Measurements from ENCODE around the gene FAM200B.

Gene FAM200B

GRCh38 chr4:15717657-15718416 lies 36.2 kb downstream of the FAM200B start:
- no peak overlapping the region for H3K27ac ChIP-seq (ENCODE audit: low read length)
- H3K9ac ChIP-seq (ENCODE audit: low read length), result no peak overlapping the region
- no peak overlapping the region for H3K4me3 ChIP-seq (ENCODE audit: low read length)
- H2AFZ ChIP-seq (ENCODE audit: low read depth, low read length), result no peak overlapping the region
- no peaks in the 10 kb centered on the region for H3K27me3 ChIP-seq (ENCODE audit: low read depth, low read length)
- H3K79me2 ChIP-seq (ENCODE audit: low read length), result no peaks in the 10 kb centered on the region
- no peaks in the 10 kb centered on the region for H4K20me1 ChIP-seq (ENCODE audit: insufficient read depth, low read length)
- H3K4me1 ChIP-seq (ENCODE audit: low read length), result no peaks in the 10 kb centered on the region
- H3K9me3 ChIP-seq (ENCODE audit: insufficient read depth, low read length), result no peaks in the 10 kb centered on the region
- no peaks in the 10 kb centered on the region for H3K36me3 ChIP-seq (replicated peaks; ENCODE audit: low read depth, low read length)
- no peak overlapping the region for H3K4me2 ChIP-seq (ENCODE audit: low read length)
- no peak for TF ChIP-seq EZH2phosphoT487 (IDR thresholded peaks at IDR 0.05; ENCODE audit: low read depth)
- TF ChIP-seq CTCF (IDR thresholded peaks at IDR 0.05; ENCODE audit: low read depth, low read length), result no peak

- Histone ChIP-seq H3K4me1 (ENCODE audit: low read length) (no peaks in the 10 kb centered on the region), H3K27me3 (ENCODE audit: low read depth, low read length) (no peaks in the 10 kb centered on the region), H3K4me3 (ENCODE audit: low read length) (no peak overlapping the region), H2AFZ (ENCODE audit: low read depth, low read length) (no peak overlapping the region), H3K79me2 (ENCODE audit: low read length) (no peaks in the 10 kb centered on the region), H3K9me3 (ENCODE audit: insufficient read depth, low read length) (no peaks in the 10 kb centered on the region), H3K9ac (ENCODE audit: low read length) (no peak overlapping the region), H3K27ac (ENCODE audit: low read length) (no peak overlapping the region), H3K36me3 (replicated peaks; ENCODE audit: low read depth, low read length) (no peaks in the 10 kb centered on the region), H4K20me1 (ENCODE audit: insufficient read depth, low read length) (no peaks in the 10 kb centered on the region), H3K4me2 (ENCODE audit: low read length) (no peak overlapping the region)
- no peak for TF ChIP-seq CTCF (IDR thresholded peaks at IDR 0.05; ENCODE audit: low read depth, low read length)
- TF ChIP-seq EZH2phosphoT487 (IDR thresholded peaks at IDR 0.05; ENCODE audit: low read depth), result no peak
Measured at GRCh38 chr4:15718465-15718864, 36.8 kb downstream of the FAM200B start.

- no peaks in the 10 kb centered on the region for H3K4me1 ChIP-seq (ENCODE audit: low read length)
- H2AFZ ChIP-seq (ENCODE audit: low read depth, low read length), result no peak overlapping the region
- no peaks in the 10 kb centered on the region for H3K9me3 ChIP-seq (ENCODE audit: insufficient read depth, low read length)
- H3K79me2 ChIP-seq (ENCODE audit: low read length), result no peaks in the 10 kb centered on the region
- no peak overlapping the region for H3K4me3 ChIP-seq (ENCODE audit: low read length)
- no peaks in the 10 kb centered on the region for H4K20me1 ChIP-seq (ENCODE audit: insufficient read depth, low read length)
- no peaks in the 10 kb centered on the region for H3K27me3 ChIP-seq (ENCODE audit: low read depth, low read length)
- no peaks in the 10 kb centered on the region for H3K36me3 ChIP-seq (replicated peaks; ENCODE audit: low read depth, low read length)
- no peak overlapping the region for H3K27ac ChIP-seq (ENCODE audit: low read length)
- H3K9ac ChIP-seq (ENCODE audit: low read length), result no peak overlapping the region
- no peak for TF ChIP-seq CTCF (IDR thresholded peaks at IDR 0.05; ENCODE audit: low read depth, low read length)
- TF ChIP-seq EZH2phosphoT487 (IDR thresholded peaks at IDR 0.05; ENCODE audit: low read depth), result no peak
- no peak overlapping the region for H3K4me2 ChIP-seq (ENCODE audit: low read length)
Measured at GRCh38 chr4:15718959-15719358, 37.3 kb downstream of the FAM200B start.

GRCh38 chr4:15719506-15719905 lies 37.9 kb downstream of the FAM200B start:
- no peak overlapping the region for H3K9ac ChIP-seq (ENCODE audit: low read length)
- H3K27ac ChIP-seq (ENCODE audit: low read length), result no peak overlapping the region
- H3K27me3 ChIP-seq (ENCODE audit: low read depth, low read length), result no peaks in the 10 kb centered on the region
- H3K79me2 ChIP-seq (ENCODE audit: low read length), result no peaks in the 10 kb centered on the region
- H3K36me3 ChIP-seq (replicated peaks; ENCODE audit: low read depth, low read length), result no peaks in the 10 kb centered on the region
- H3K4me3 ChIP-seq (ENCODE audit: low read length), result no peak overlapping the region
- no peaks in the 10 kb centered on the region for H4K20me1 ChIP-seq (ENCODE audit: insufficient read depth, low read length)
- H3K4me2 ChIP-seq (ENCODE audit: low read length), result no peak overlapping the region
- no peak overlapping the region for H2AFZ ChIP-seq (ENCODE audit: low read depth, low read length)
- no peaks in the 10 kb centered on the region for H3K4me1 ChIP-seq (ENCODE audit: low read length)
- no peaks in the 10 kb centered on the region for H3K9me3 ChIP-seq (ENCODE audit: insufficient read depth, low read length)
- no peak for TF ChIP-seq CTCF (IDR thresholded peaks at IDR 0.05; ENCODE audit: low read depth, low read length)
- TF ChIP-seq EZH2phosphoT487 (IDR thresholded peaks at IDR 0.05; ENCODE audit: low read depth), result no peak

Measured in OCI-LY3 (cell line).